ENCODE data around the gene CAD.

GRCh38 chr2:27178469-27178868, 38.7 kb upstream of the CAD start:
- TF ChIP-seq CTCF (IDR thresholded peaks at IDR 0.05): no peak
- TF ChIP-seq POLR2A (IDR thresholded peaks at IDR 0.05): no peak

All from lower leg skin (tissue), 3 donors.